PC-9 (cell line): Measurements from ENCODE around the gene SUB1. TPM values are rescaled to one million over a fixed set of nuclear protein-coding genes. Genes with fewer than 3 reads are reported as not detected.
"Not testable (repeated sequence)": the region's sequence is repeated elsewhere in the genome, so short reads cannot be mapped to it uniquely, and the experiment has no call there.

ENCODE experiments used
- BruUV-seq: library from RNA; stranded (reverse); fragments of 400-500 nt; replicated peaks from 2 replicates; lab custom pipeline; 2021; lab: Mats Ljungman, UMichigan
- CTCF ChIA-PET: fragments of 300-600 bp; sonication (Branson Sonifier 250); formaldehyde crosslinking; loops from one replicate; lab custom pipeline; 2022; ENCODE audit warnings: antibody characterized with exemption; lab: Charles Lee
- POLR2A ChIA-PET: fragments of 300-600 bp; sonication (Branson Sonifier 250); formaldehyde crosslinking; loops from one replicate; lab custom pipeline; 2022; ENCODE audit warnings: antibody characterized with exemption; ENCODE audit not compliant: unreplicated experiment; lab: Charles Lee
- DNase-seq, 2 experiments: peaks; one replicate each; pipeline versions ENCODE4 v3.0.0 to v3.0.0-alpha.2; 2015 to 2022; ENCODE audit warnings: mixed read lengths in 1 of 2
- H2AFZ ChIP-seq: fragments of 200-600 bp; sonication (generic); 2 replicates; pipeline ENCODE4 v1.8.1; 2017; ENCODE audit warnings: antibody characterized with exemption
- H3F3A ChIP-seq: fragments of 200-600 bp; sonication (generic); 2 replicates; pipeline ENCODE4 v1.8.1; 2017; ENCODE audit warnings: antibody characterized with exemption, mild to moderate bottlenecking, low read depth; ENCODE audit not compliant: insufficient read depth
- H3K27ac ChIP-seq: fragments of 200-600 bp; sonication (generic); 2 replicates; pipeline ENCODE4 v1.6.1; 2016; ENCODE audit warnings: mixed run types
- H3K27me3 ChIP-seq: fragments of 200-600 bp; sonication (generic); 2 replicates; pipeline ENCODE4 v1.6.1; 2016; ENCODE audit warnings: low read depth, mixed run types; ENCODE audit not compliant: insufficient read depth
- H3K36me3 ChIP-seq: fragments of 200-600 bp; sonication (generic); 2 replicates; pipeline ENCODE4 v1.6.1; 2016; ENCODE audit warnings: low read depth, mixed run types
- H3K4me1 ChIP-seq: fragments of 200-600 bp; sonication (generic); replicated peaks from 2 replicates; pipeline ENCODE4 v1.6.1; 2016; ENCODE audit warnings: mixed run types; ENCODE audit not compliant: insufficient read depth
- H3K4me2 ChIP-seq: fragments of 200-600 bp; sonication (generic); 2 replicates; pipeline ENCODE4 v1.6.1; 2017; ENCODE audit warnings: mixed run types
- H3K4me3 ChIP-seq: fragments of 200-600 bp; sonication (generic); 2 replicates; pipeline ENCODE4 v1.6.1; 2016; ENCODE audit warnings: mixed run types
- H3K79me2 ChIP-seq: fragments of 200-600 bp; sonication (generic); 2 replicates; pipeline ENCODE4 v1.6.1; 2017; ENCODE audit warnings: low read depth, mixed run types
- H3K9me2 ChIP-seq: fragments of 200-600 bp; sonication (generic); 2 replicates; pipeline ENCODE4 v1.8.1; 2017; ENCODE audit warnings: mild to moderate bottlenecking; ENCODE audit not compliant: insufficient read depth
- H3K9me3 ChIP-seq: fragments of 200-600 bp; sonication (generic); 2 replicates; pipeline ENCODE4 v1.8.1; 2016; ENCODE audit warnings: low read depth; ENCODE audit not compliant: insufficient read depth
- H4K20me1 ChIP-seq: fragments of 200-600 bp; sonication (generic); 2 replicates; pipeline ENCODE4 v1.8.1; 2017; ENCODE audit not compliant: insufficient read depth
- EZH2 ChIP-seq: fragments of 200-600 bp; sonication (generic); IDR thresholded peaks from 2 replicates; pipeline ENCODE4 v1.8.0; 2017; ENCODE audit warnings: antibody characterized with exemption, low read depth
- intact Hi-C: fragments of 100-400 bp; cut with micrococcal nuclease; formaldehyde crosslinking; loops from one replicate; pipeline ENCODE4 v1.10.0; 2022; ENCODE audit not compliant: unreplicated experiment
- total RNA-seq: library from RNA; stranded (reverse); gene quantifications from 2 replicates; pipeline ENCODE4 v1.2.3, GENCODE V29; 2021
- TF ChIP-seq, protein P1 (sequence below): fragments of 200-600 bp; sonication (generic); conservative IDR thresholded peaks from 2 replicates; pipeline ENCODE4 v1.6.1; 2017; ENCODE audit warnings: mixed run types, antibody characterized with exemption, mild to moderate bottlenecking, moderate library complexity

Gene SUB1
- total RNA-seq, 1 experiment from 2014 or later: 328 TPM

DNA sequence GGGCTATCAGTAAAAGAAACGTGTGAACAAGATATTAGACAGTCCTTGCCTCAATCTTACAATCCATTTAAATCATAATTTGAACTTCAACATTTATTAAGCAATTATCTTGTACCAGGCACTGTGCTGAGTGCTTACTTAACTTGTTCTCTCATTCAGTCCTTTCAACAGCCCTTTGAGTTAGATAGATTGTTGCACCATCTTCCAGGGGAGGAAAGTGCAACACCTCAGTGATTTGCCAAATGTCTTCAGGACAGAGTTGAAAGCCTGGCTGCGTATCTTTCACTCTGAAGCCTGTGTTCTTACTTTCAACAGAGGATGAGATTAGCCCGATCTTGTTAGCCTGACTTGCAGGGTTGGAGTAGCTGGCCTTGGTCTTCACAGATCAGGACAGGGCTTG lies 34.2 kb upstream of the SUB1 start:
- no peaks in the 10 kb centered on the region for H4K20me1 ChIP-seq
- H3F3A ChIP-seq: no peaks in the 10 kb centered on the region
- ChIA-PET POLR2A (interaction anchor here (0.6 kb wide), 1 partner anchor 31 kb away, joined by 4 read pairs; no protein-coding TSS in a partner anchor), CTCF (no interaction called here)
- no peak for TF ChIP-seq EZH2
- TF ChIP-seq, protein P1, sequence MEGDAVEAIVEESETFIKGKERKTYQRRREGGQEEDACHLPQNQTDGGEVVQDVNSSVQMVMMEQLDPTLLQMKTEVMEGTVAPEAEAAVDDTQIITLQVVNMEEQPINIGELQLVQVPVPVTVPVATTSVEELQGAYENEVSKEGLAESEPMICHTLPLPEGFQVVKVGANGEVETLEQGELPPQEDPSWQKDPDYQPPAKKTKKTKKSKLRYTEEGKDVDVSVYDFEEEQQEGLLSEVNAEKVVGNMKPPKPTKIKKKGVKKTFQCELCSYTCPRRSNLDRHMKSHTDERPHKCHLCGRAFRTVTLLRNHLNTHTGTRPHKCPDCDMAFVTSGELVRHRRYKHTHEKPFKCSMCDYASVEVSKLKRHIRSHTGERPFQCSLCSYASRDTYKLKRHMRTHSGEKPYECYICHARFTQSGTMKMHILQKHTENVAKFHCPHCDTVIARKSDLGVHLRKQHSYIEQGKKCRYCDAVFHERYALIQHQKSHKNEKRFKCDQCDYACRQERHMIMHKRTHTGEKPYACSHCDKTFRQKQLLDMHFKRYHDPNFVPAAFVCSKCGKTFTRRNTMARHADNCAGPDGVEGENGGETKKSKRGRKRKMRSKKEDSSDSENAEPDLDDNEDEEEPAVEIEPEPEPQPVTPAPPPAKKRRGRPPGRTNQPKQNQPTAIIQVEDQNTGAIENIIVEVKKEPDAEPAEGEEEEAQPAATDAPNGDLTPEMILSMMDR: no peak
- intact Hi-C loops: no loop called here
- H3K4me1 ChIP-seq: no peaks in the 10 kb centered on the region
- H3K36me3 ChIP-seq: no peaks in the 10 kb centered on the region
- BruUV-seq: no TSS peak
- no peaks in the 10 kb centered on the region for H3K9me2 ChIP-seq
- no peaks in the 10 kb centered on the region for H3K27me3 ChIP-seq
- no peak overlapping the region for H3K27ac ChIP-seq
- DNase-seq: no peak
- H3K4me2 ChIP-seq: no peak overlapping the region
- H2AFZ ChIP-seq: no peak overlapping the region
- no peaks in the 10 kb centered on the region for H3K79me2 ChIP-seq
- H3K4me3 ChIP-seq: no peak overlapping the region
- H3K9me3 ChIP-seq: no peaks in the 10 kb centered on the region

DNA sequence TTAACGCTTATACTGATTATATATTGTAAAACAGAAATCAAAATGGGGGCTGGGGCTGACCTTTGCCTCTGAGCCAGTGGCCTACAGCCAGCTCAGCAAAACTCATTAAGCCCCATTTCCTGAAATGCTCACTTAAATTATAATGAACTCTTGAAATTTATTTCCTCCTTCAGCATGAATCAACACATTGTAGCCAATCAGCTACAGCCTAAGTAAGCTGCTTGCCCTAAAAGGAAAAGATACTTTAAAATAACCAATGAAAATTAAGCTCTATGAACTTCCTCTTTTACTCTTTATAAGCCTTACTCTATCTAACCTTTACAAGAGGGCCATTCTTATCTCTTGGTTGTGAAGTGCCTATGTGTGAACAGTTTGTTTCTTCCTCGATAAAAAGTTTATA lies 33.5 kb upstream of the SUB1 start:
- Histone ChIP-seq H3K9me3 (no peaks in the 10 kb centered on the region), H3K27ac (no peak overlapping the region), H3K79me2 (no peaks in the 10 kb centered on the region), H3K36me3 (no peaks in the 10 kb centered on the region), H3K4me3 (no peak overlapping the region), H3F3A (no peaks in the 10 kb centered on the region), H2AFZ (no peak overlapping the region), H4K20me1 (no peaks in the 10 kb centered on the region), H3K4me2 (no peak overlapping the region), H3K27me3 (no peaks in the 10 kb centered on the region), H3K9me2 (no peaks in the 10 kb centered on the region), H3K4me1 (no peaks in the 10 kb centered on the region)
- intact Hi-C loops: no loop called here
- ChIA-PET POLR2A (interaction anchor here (0.6 kb wide), 1 partner anchor 30 kb away, joined by 4 read pairs; no protein-coding TSS in a partner anchor), CTCF (no interaction called here)
- BruUV-seq: no TSS peak
- no peak for DNase-seq
- TF ChIP-seq, protein P1: no peak
- no peak for TF ChIP-seq EZH2

DNA sequence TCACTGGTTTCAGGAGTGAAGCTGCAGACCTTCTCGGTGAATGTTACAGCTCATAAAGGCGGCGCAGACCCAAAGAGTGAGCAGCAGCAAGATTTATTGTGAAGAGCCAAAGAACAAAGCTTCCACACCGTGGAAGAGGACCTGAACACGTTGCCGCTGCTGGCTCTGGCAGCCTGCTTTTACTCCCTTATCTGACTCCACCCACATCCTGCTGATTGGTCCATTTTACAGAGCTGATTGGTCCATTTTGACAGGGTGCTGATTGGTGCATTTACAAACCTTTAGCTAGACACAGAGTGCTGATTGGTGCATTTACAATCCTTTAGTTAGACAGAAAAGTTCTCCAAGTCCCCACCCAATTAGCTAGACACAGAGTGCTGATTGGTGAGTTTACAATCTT lies 32.9 kb upstream of the SUB1 start:
- H3F3A ChIP-seq, H3K79me2 ChIP-seq, H3K4me3 ChIP-seq, H2AFZ ChIP-seq, H3K27ac ChIP-seq, H3K4me2 ChIP-seq, H3K4me1 ChIP-seq, intact Hi-C loops, H4K20me1 ChIP-seq, CTCF ChIA-PET, H3K9me3 ChIP-seq, POLR2A ChIA-PET, H3K9me2 ChIP-seq, H3K36me3 ChIP-seq, H3K27me3 ChIP-seq, BruUV-seq, DNase-seq: not testable (repeated sequence)

DNA sequence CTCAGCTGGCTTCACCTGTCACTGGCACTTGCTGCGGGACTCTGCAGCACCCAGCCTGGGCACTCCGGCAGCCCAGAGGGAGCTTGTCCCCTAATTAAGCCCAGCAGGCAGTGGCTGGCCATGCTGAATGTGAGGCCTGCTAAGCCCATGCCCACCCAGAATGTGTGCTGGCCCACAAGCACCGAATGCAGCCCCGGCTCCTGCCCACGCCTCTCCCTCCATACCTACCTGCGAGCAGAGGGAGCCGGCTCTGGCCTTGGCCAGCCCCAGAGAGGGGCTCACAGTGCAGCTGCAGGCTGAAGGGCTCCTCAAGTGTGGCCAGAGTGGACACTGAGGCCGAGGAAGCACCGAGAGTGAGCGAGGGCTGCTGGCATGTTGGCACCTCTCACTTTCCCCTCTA lies 32.4 kb upstream of the SUB1 start:
- intact Hi-C loops: no loop called here
- no peaks in the 10 kb centered on the region for H3K9me3 ChIP-seq
- H3K4me2 ChIP-seq: no peak overlapping the region
- no peaks in the 10 kb centered on the region for H3K27me3 ChIP-seq
- no peaks in the 10 kb centered on the region for H4K20me1 ChIP-seq
- H3K36me3 ChIP-seq: no peaks in the 10 kb centered on the region
- BruUV-seq: no TSS peak
- CTCF ChIA-PET: no interaction called here
- H3K79me2 ChIP-seq: no peaks in the 10 kb centered on the region
- TF ChIP-seq EZH2: no peak
- TF ChIP-seq, protein P1: no peak
- no peak overlapping the region for H3K4me3 ChIP-seq
- no peaks in the 10 kb centered on the region for H3F3A ChIP-seq
- H3K4me1 ChIP-seq: no peaks in the 10 kb centered on the region
- H3K9me2 ChIP-seq: no peaks in the 10 kb centered on the region
- no peak overlapping the region for H3K27ac ChIP-seq
- H2AFZ ChIP-seq: no peak overlapping the region
- POLR2A ChIA-PET: no interaction called here
- DNase-seq: no peak

DNA sequence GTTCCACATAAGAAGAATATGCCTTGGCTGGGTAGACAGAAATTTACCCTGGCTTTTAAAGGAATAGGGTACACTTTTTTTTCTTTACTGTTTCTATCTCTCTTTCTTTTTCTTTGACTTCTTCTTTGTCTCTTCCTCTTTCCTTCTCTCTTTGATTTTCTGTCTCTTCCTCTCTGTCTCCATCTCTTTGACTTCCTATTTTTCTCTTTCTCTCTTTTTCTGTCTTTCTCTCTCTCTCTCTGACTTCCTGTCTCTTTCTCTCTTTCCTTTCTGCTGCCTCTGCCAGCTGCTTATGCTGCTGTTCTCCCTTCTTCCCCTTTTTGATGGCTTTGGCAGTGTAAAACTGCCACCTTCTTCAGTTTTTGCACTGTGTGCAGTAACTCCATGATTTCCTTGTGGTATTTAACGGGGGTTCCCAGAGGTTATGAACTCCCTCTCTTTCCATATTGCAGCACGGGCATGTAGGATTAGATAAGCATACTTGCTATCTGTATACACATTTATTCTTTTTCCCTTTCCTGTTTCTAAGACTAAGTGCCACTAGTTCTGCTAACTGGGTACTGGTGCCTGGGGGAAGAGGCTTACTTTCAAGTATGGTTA lies 31.1 kb upstream of the SUB1 start:
- intact Hi-C loops, H3K4me3 ChIP-seq: not testable (repeated sequence)

More for the DNA sequence above, 31.1 kb upstream of the SUB1 start:
- H3K36me3 ChIP-seq, H3K4me2 ChIP-seq, BruUV-seq, POLR2A ChIA-PET, DNase-seq, H4K20me1 ChIP-seq, H2AFZ ChIP-seq, H3K9me2 ChIP-seq, H3K79me2 ChIP-seq, H3K4me1 ChIP-seq, H3K27ac ChIP-seq, H3K27me3 ChIP-seq, H3K9me3 ChIP-seq, H3F3A ChIP-seq: not testable (repeated sequence)
- CTCF ChIA-PET: interaction anchor here (0.7 kb wide), 1 partner anchor 871 kb away, joined by 4 read pairs; no protein-coding TSS in a partner anchor
